A172 (cell line): Measurements from ENCODE around the gene WDFY2. TPM values are rescaled to one million over a fixed set of nuclear protein-coding genes. Genes with fewer than 3 reads are reported as not detected.

Experiments used
- DNase-seq: peaks from one replicate; pipeline ENCODE4 v3.0.0-alpha.2; 2015; ENCODE audit warnings: low spot score
- total RNA-seq: library from RNA; depleted of rRNA; stranded (reverse); fragments of >200 nt; shearing (Covaris generic); gene quantifications from 2 replicates; pipeline ENCODE4 v1.2.3, GENCODE V29; 2014

Gene WDFY2
- total RNA-seq, 1 experiment from 2014 or later: 2.5 TPM

GRCh38 chr13:51770681-51771417 lies 186.6 kb downstream of the WDFY2 start:
- DNase-seq: no peak

- DNase-seq: no peak
These were observed 187.3 kb downstream of the WDFY2 start for GRCh38 chr13:51771418-51772104.

GRCh38 chr13:51772105-51772455 lies 187.8 kb downstream of the WDFY2 start:
- DNase-seq: no peak

GRCh38 chr13:51772781-51773180 lies 188.5 kb downstream of the WDFY2 start:
- DNase-seq: no peak

GRCh38 chr13:51773515-51773914 lies 189.3 kb downstream of the WDFY2 start:
- no peak for DNase-seq

GRCh38 chr13:51776179-51776578 lies 191.9 kb downstream of the WDFY2 start:
- no peak for DNase-seq

- DNase-seq: no peak
These were observed 193.7 kb downstream of the WDFY2 start for GRCh38 chr13:51777921-51778320.

GRCh38 chr13:51778392-51778791 lies 194.1 kb downstream of the WDFY2 start:
- DNase-seq: no peak

GRCh38 chr13:51780099-51780498 lies 195.8 kb downstream of the WDFY2 start:
- DNase-seq: no peak

- DNase-seq: no peak
These were observed 197.2 kb downstream of the WDFY2 start for GRCh38 chr13:51781246-51782022.

- no peak for DNase-seq
These were observed 197.9 kb downstream of the WDFY2 start for GRCh38 chr13:51782026-51782710.

GRCh38 chr13:51783428-51784094 lies 199.3 kb downstream of the WDFY2 start:
- DNase-seq: no peak

- DNase-seq: no peak
These were observed 199.8 kb downstream of the WDFY2 start for GRCh38 chr13:51784097-51784496.

GRCh38 chr13:51785712-51786424 lies 201.6 kb downstream of the WDFY2 start:
- DNase-seq: peak; percentile 45

- DNase-seq: no peak
These were observed 202.4 kb downstream of the WDFY2 start for GRCh38 chr13:51786425-51787265.

GRCh38 chr13:51793570-51794271 lies 209.5 kb downstream of the WDFY2 start:
- DNase-seq: peak; percentile 82

GRCh38 chr13:51794964-51795363 lies 210.7 kb downstream of the WDFY2 start:
- no peak for DNase-seq

GRCh38 chr13:51795419-51795818 lies 211.2 kb downstream of the WDFY2 start:
- no peak for DNase-seq

GRCh38 chr13:51796546-51796945 lies 212.3 kb downstream of the WDFY2 start:
- no peak for DNase-seq
